HEK293 (cell line): Measurements from ENCODE around the gene CNDP2.

Experiments
- BCL11A ChIP-seq: fragments of 450-650 bp; formaldehyde crosslinking; IDR thresholded peaks from 2 replicates; pipeline ENCODE4 v1.5.1; 2016; ENCODE audit warnings: low read depth, missing biosample characterization, missing genetic modification characterization
- BCL11B ChIP-seq: fragments of 450-650 bp; formaldehyde crosslinking; IDR thresholded peaks from 2 replicates; pipeline ENCODE4 v1.5.1; 2016; ENCODE audit warnings: low read depth, missing biosample characterization, missing genetic modification characterization
- GLIS1 ChIP-seq: fragments of 450-650 bp; formaldehyde crosslinking; IDR thresholded peaks from 2 replicates; pipeline ENCODE4 v1.5.1; 2016; ENCODE audit warnings: missing biosample characterization, missing genetic modification characterization
- KLF7 ChIP-seq: fragments of 450-650 bp; formaldehyde crosslinking; IDR thresholded peaks from 2 replicates; pipeline ENCODE4 v1.5.1; 2016; ENCODE audit warnings: missing biosample characterization, missing genetic modification characterization, borderline replicate concordance
- REPIN1 ChIP-seq: fragments of 450-650 bp; formaldehyde crosslinking; IDR thresholded peaks from 2 replicates; pipeline ENCODE4 v1.5.1; 2017; ENCODE audit warnings: missing biosample characterization, missing genetic modification characterization, low read depth
- SP2 ChIP-seq: fragments of 450-650 bp; formaldehyde crosslinking; IDR thresholded peaks from 2 replicates; pipeline ENCODE4 v1.5.1; 2016; ENCODE audit warnings: missing biosample characterization, missing genetic modification characterization
- ZBTB21 ChIP-seq: fragments of 450-650 bp; formaldehyde crosslinking; IDR thresholded peaks from 2 replicates; pipeline ENCODE4 v1.5.1; 2017; ENCODE audit warnings: missing biosample characterization, missing genetic modification characterization
- ZBTB48 ChIP-seq: fragments of 450-650 bp; formaldehyde crosslinking; IDR thresholded peaks from 2 replicates; pipeline ENCODE4 v1.5.1; 2016; ENCODE audit warnings: missing biosample characterization, missing genetic modification characterization
- ZBTB7A ChIP-seq: fragments of 450-650 bp; formaldehyde crosslinking; IDR thresholded peaks from 2 replicates; pipeline ENCODE4 v1.5.1; 2016; ENCODE audit warnings: low read depth, missing biosample characterization, missing genetic modification characterization
- ZBTB8A ChIP-seq: fragments of 450-650 bp; formaldehyde crosslinking; IDR thresholded peaks from 2 replicates; pipeline ENCODE4 v1.5.1; 2016; ENCODE audit warnings: missing biosample characterization, missing genetic modification characterization
- ZFP69B ChIP-seq: fragments of 450-650 bp; formaldehyde crosslinking; IDR thresholded peaks from 2 replicates; pipeline ENCODE4 v1.5.1; 2016; ENCODE audit warnings: missing biosample characterization, missing genetic modification characterization
- ZNF10 ChIP-seq: fragments of 450-650 bp; formaldehyde crosslinking; IDR thresholded peaks from 2 replicates; pipeline ENCODE4 v1.5.1; 2017; ENCODE audit warnings: missing biosample characterization, missing genetic modification characterization
- ZNF140 ChIP-seq: fragments of 450-650 bp; formaldehyde crosslinking; IDR thresholded peaks from 2 replicates; pipeline ENCODE4 v1.5.1; 2016; ENCODE audit warnings: missing biosample characterization, missing genetic modification characterization
- ZNF169 ChIP-seq: fragments of 450-650 bp; formaldehyde crosslinking; IDR thresholded peaks from 2 replicates; pipeline ENCODE4 v1.5.1; 2016; ENCODE audit warnings: missing biosample characterization, missing genetic modification characterization
- ZNF214 ChIP-seq: fragments of 450-650 bp; formaldehyde crosslinking; IDR thresholded peaks from 2 replicates; pipeline ENCODE4 v1.5.1; 2017; ENCODE audit warnings: missing biosample characterization, mild to moderate bottlenecking, missing genetic modification characterization, borderline replicate concordance
- ZNF23 ChIP-seq: fragments of 450-650 bp; formaldehyde crosslinking; IDR thresholded peaks from 2 replicates; pipeline ENCODE4 v1.5.1; 2016; ENCODE audit warnings: missing biosample characterization, missing genetic modification characterization, borderline replicate concordance
- ZNF239 ChIP-seq: fragments of 450-650 bp; formaldehyde crosslinking; IDR thresholded peaks from 2 replicates; pipeline ENCODE4 v1.5.1; 2016; ENCODE audit warnings: missing biosample characterization, missing genetic modification characterization
- ZNF274 ChIP-seq, 2 experiments: fragments of 200-500 bp in 1 of 2; fragments of 450-650 bp in 1 of 2; sonication (Bioruptor generic) in 1 of 2; formaldehyde crosslinking in 1 of 2; IDR thresholded peaks; 2 replicates each; pipeline versions ENCODE4 v1.5.1 to v1.6.1; 2014 to 2016; ENCODE audit warnings: borderline replicate concordance in 1 of 2, inconsistent platforms in 1 of 2, low read length in 1 of 2, missing biosample characterization in 1 of 2, missing genetic modification characterization in 1 of 2
- ZNF302 ChIP-seq: fragments of 450-650 bp; formaldehyde crosslinking; IDR thresholded peaks from 2 replicates; pipeline ENCODE4 v1.5.1; 2016; ENCODE audit warnings: missing biosample characterization, missing genetic modification characterization, low read depth
- ZNF510 ChIP-seq: fragments of 450-650 bp; formaldehyde crosslinking; IDR thresholded peaks from 2 replicates; pipeline ENCODE4 v1.5.1; 2018; ENCODE audit warnings: mild to moderate bottlenecking, missing genetic modification characterization, missing biosample characterization; ENCODE audit not compliant: insufficient replicate concordance
- ZNF514 ChIP-seq: fragments of 450-650 bp; formaldehyde crosslinking; IDR thresholded peaks from 2 replicates; pipeline ENCODE4 v1.5.1; 2016; ENCODE audit warnings: missing biosample characterization, missing genetic modification characterization
- ZNF544 ChIP-seq: fragments of 450-650 bp; formaldehyde crosslinking; IDR thresholded peaks from 2 replicates; pipeline ENCODE4 v1.5.0; 2017; ENCODE audit warnings: missing biosample characterization, missing genetic modification characterization
- ZNF560 ChIP-seq: fragments of 450-650 bp; formaldehyde crosslinking; IDR thresholded peaks from 2 replicates; pipeline ENCODE4 v1.5.1; 2017; ENCODE audit warnings: missing biosample characterization, missing genetic modification characterization, borderline replicate concordance
- ZNF600 ChIP-seq: fragments of 450-650 bp; formaldehyde crosslinking; IDR thresholded peaks from 2 replicates; pipeline ENCODE4 v1.5.1; 2016; ENCODE audit warnings: missing biosample characterization, missing genetic modification characterization
- ZNF623 ChIP-seq: fragments of 450-650 bp; formaldehyde crosslinking; IDR thresholded peaks from 2 replicates; pipeline ENCODE4 v1.5.1; 2016; ENCODE audit warnings: missing biosample characterization, missing genetic modification characterization
- ZNF664 ChIP-seq: fragments of 450-650 bp; formaldehyde crosslinking; IDR thresholded peaks from 2 replicates; pipeline ENCODE4 v1.5.1; 2016; ENCODE audit warnings: missing biosample characterization, missing genetic modification characterization
- ZNF670 ChIP-seq: fragments of 450-650 bp; formaldehyde crosslinking; IDR thresholded peaks from 2 replicates; pipeline ENCODE4 v1.5.1; 2016; ENCODE audit warnings: missing biosample characterization, missing genetic modification characterization, low read depth
- ZNF76 ChIP-seq: fragments of 450-650 bp; formaldehyde crosslinking; IDR thresholded peaks from 2 replicates; pipeline ENCODE4; 2016; ENCODE audit warnings: low read depth, missing biosample characterization, missing genetic modification characterization, borderline replicate concordance
- ZSCAN23 ChIP-seq: fragments of 450-650 bp; formaldehyde crosslinking; IDR thresholded peaks from 2 replicates; pipeline ENCODE4 v1.5.1; 2016; ENCODE audit warnings: missing biosample characterization, missing genetic modification characterization
- TF ChIP-seq, protein P1 (sequence below): fragments of 450-650 bp; formaldehyde crosslinking; IDR thresholded peaks from 2 replicates; pipeline ENCODE4 v1.5.1; 2016; ENCODE audit warnings: missing biosample characterization, missing genetic modification characterization
- TF ChIP-seq, protein P2 (sequence below): fragments of 450-650 bp; formaldehyde crosslinking; IDR thresholded peaks from 2 replicates; pipeline ENCODE4 v1.5.1; 2016; ENCODE audit warnings: missing biosample characterization, missing genetic modification characterization
- TF ChIP-seq, protein P3 (sequence below): fragments of 450-650 bp; IDR thresholded peaks from 2 replicates; pipeline ENCODE4 v1.5.1; 2018; ENCODE audit warnings: missing biosample characterization, mild to moderate bottlenecking, missing genetic modification characterization
- TF ChIP-seq, protein P4 (sequence below): fragments of 450-650 bp; formaldehyde crosslinking; IDR thresholded peaks from 2 replicates; pipeline ENCODE4 v1.5.1; 2016; ENCODE audit warnings: missing biosample characterization, missing genetic modification characterization

Gene CNDP2

DNA sequence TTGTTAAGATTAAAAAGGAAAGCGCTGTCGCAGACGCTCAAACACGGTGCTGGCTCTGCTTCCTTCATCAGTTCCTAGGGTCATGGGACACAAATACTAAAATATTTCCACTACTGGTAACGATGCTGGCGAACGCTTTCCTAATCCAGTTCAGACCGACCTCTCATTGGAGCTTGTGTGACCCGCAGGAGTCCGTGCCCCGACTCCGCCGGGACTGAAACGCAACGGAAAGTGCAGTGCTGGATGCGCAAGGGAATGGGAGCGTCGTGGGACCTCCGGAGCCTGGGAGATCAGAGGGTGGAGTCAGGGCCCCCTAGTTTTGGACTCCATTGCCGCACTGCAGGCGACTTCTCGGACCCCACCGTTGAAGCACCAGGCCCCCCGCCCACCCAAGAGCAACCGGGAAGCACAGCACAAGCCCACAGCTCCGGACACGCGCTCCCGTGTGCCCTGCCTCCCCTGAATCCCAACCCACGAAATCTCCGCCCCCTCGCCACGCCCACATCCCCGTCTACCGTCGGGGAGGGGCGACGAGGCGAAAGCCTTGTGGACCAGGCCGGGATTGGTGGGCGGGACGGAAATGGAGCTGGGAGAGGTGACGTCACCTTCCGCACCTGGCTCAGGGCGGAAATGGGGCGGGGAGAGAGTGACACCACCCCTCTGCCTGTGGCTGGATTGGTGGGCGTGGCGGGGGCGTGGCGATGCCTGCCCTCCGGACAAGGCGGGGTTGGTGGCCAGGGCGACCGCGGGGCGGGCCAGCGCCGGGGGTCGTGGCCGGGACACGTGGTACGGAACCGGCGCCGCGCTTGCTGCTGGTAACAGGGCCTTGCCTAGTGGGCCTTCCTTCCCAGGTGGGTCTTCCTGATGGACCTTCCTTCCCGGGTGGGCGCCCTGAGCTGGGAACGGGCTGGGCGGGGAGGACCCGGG, at the start of gene CNDP2 (continued):
- no peak for TF ChIP-seq ZNF544 (tag by site-specific recombination)
- no peak for TF ChIP-seq ZSCAN23 (tag by site-specific recombination)
- peak; percentile 92 for TF ChIP-seq ZBTB21
- TF ChIP-seq ZNF514 (tag by site-specific recombination): no peak
- TF ChIP-seq ZNF23: no peak
- no peak for TF ChIP-seq ZNF140
- TF ChIP-seq BCL11B (tag by site-specific recombination): peak; percentile 63; the same call in 1 of the 2 replicates
- no peak for TF ChIP-seq ZNF214 (tag by site-specific recombination)
- no peak for TF ChIP-seq KLF7
- TF ChIP-seq ZNF510: no peak
- no peak for TF ChIP-seq ZNF302
- no peak for TF ChIP-seq ZNF623 (tag by site-specific recombination)
- TF ChIP-seq REPIN1 (tag by site-specific recombination): no peak
- no peak for TF ChIP-seq ZNF670 (tag by site-specific recombination)
- TF ChIP-seq ZNF239: no peak
- TF ChIP-seq ZNF169: no peak
- no peak for TF ChIP-seq BCL11A (tag by site-specific recombination)
- TF ChIP-seq, protein P1, sequence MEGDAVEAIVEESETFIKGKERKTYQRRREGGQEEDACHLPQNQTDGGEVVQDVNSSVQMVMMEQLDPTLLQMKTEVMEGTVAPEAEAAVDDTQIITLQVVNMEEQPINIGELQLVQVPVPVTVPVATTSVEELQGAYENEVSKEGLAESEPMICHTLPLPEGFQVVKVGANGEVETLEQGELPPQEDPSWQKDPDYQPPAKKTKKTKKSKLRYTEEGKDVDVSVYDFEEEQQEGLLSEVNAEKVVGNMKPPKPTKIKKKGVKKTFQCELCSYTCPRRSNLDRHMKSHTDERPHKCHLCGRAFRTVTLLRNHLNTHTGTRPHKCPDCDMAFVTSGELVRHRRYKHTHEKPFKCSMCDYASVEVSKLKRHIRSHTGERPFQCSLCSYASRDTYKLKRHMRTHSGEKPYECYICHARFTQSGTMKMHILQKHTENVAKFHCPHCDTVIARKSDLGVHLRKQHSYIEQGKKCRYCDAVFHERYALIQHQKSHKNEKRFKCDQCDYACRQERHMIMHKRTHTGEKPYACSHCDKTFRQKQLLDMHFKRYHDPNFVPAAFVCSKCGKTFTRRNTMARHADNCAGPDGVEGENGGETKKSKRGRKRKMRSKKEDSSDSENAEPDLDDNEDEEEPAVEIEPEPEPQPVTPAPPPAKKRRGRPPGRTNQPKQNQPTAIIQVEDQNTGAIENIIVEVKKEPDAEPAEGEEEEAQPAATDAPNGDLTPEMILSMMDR (tag by site-specific recombination): no peak
- TF ChIP-seq, protein P2, sequence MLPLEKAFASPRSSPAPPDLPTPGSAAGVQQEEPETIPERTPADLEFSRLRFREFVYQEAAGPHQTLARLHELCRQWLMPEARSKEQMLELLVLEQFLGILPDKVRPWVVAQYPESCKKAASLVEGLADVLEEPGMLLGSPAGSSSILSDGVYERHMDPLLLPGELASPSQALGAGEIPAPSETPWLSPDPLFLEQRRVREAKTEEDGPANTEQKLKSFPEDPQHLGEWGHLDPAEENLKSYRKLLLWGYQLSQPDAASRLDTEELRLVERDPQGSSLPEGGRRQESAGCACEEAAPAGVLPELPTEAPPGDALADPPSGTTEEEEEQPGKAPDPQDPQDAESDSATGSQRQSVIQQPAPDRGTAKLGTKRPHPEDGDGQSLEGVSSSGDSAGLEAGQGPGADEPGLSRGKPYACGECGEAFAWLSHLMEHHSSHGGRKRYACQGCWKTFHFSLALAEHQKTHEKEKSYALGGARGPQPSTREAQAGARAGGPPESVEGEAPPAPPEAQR (tag by site-specific recombination): no peak
- TF ChIP-seq ZNF560 (tag by site-specific recombination): no peak
- peak; percentile 60 for TF ChIP-seq ZNF600 (tag by site-specific recombination)
- TF ChIP-seq ZNF76 (tag by site-specific recombination): peak; percentile 23; the same call in 1 of the 2 replicates
- TF ChIP-seq ZBTB7A (tag by site-specific recombination): peak; percentile 41; the same call in 1 of the 2 replicates
- TF ChIP-seq, protein P3, sequence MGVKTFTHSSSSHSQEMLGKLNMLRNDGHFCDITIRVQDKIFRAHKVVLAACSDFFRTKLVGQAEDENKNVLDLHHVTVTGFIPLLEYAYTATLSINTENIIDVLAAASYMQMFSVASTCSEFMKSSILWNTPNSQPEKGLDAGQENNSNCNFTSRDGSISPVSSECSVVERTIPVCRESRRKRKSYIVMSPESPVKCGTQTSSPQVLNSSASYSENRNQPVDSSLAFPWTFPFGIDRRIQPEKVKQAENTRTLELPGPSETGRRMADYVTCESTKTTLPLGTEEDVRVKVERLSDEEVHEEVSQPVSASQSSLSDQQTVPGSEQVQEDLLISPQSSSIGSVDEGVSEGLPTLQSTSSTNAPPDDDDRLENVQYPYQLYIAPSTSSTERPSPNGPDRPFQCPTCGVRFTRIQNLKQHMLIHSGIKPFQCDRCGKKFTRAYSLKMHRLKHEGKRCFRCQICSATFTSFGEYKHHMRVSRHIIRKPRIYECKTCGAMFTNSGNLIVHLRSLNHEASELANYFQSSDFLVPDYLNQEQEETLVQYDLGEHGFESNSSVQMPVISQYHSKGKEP (tag by site-specific recombination): no peak
- no peak for TF ChIP-seq ZFP69B (tag by site-specific recombination)
- TF ChIP-seq ZNF664: no peak
- TF ChIP-seq GLIS1 (tag by site-specific recombination): peak; percentile 64
- TF ChIP-seq SP2 (tag by site-specific recombination): peak; percentile 98
- TF ChIP-seq, protein P4, sequence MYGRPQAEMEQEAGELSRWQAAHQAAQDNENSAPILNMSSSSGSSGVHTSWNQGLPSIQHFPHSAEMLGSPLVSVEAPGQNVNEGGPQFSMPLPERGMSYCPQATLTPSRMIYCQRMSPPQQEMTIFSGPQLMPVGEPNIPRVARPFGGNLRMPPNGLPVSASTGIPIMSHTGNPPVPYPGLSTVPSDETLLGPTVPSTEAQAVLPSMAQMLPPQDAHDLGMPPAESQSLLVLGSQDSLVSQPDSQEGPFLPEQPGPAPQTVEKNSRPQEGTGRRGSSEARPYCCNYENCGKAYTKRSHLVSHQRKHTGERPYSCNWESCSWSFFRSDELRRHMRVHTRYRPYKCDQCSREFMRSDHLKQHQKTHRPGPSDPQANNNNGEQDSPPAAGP (tag by site-specific recombination): no peak; the same call in 1 of the 2 replicates
- no peak for TF ChIP-seq ZNF10 (tag by site-specific recombination)
- no peak for TF ChIP-seq ZNF274 (IDR thresholded peaks at IDR 0.05; ENCODE audit: low read length)
- TF ChIP-seq ZNF274 (tag by site-specific recombination; IDR thresholded peaks at IDR 0.05; ENCODE audit: borderline replicate concordance): no peak
- TF ChIP-seq ZBTB8A (tag by site-specific recombination): no peak; the same call in 1 of the 2 replicates
- TF ChIP-seq ZBTB48 (tag by site-specific recombination): peak; percentile 30; the same call in 1 of the 2 replicates
